ENCODE measurements around the gene SPEM2.

DNA sequence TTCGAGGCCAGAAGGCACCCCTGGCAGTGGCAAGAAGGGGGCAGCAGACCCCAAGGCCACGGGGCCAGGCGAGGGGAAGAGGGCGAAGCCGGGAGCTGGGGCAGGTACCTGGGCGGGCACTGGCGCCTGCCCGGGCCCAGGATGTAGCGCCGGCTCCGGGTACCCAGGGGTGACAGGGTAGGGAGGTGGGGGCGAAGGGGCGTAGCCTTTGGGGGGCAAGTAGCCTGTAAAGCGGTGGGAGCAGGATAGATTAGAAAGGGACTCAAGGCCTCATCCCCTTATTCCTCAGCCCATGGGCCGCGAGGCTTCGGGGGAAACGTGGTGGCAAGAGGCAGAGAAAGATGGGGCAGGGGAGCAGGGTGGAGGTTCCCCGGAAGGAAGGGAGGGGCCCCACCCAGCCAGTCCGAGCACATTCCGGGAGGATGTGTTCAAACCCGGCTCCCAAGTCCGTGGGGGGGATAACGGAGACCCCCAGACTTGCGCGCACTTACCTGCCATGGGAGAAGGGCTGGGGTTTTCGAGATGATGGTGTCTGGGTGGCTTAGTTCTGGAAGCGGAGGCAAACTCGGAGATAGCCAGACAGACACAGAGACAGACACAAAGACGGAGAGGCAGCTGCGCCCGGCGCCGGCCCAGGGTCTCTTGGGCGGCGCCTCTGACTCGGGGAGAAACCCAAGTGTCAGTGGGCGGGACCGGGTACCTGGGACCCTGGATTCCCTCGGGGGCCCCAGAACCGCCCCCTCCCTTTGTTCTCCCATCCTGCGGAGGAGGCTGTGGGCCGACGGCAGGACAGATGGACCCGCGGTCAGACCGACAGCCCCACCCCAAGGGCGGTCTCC, 31.6 kb upstream of the SPEM2 start:
- no peak; the same call in 1 of the 2 replicates for TF ChIP-seq CTCF (conservative IDR thresholded peaks at IDR 0.05; ENCODE audit: low read depth, low read length)
- no peak for TF ChIP-seq EZH2 (IDR thresholded peaks at IDR 0.05; ENCODE audit: borderline replicate concordance, low read depth, low read length, poor library complexity, severe bottlenecking)
